Esophagus squamous epithelium (tissue), 4 donors: Measurements from ENCODE around the gene CENPP.

ENCODE experiments used
- POLR2A ChIP-seq, 4 donors: fragments of 450-650 bp; IDR thresholded peaks; one replicate each; pipeline ENCODE4 v1.6.1; 2017; ENCODE audit warnings: antibody characterized with exemption in 4 of 4, mild to moderate bottlenecking in 4 of 4, moderate library complexity in 3 of 4
- TF ChIP-seq, protein P1 (sequence below), 6 experiments: fragments of 450-650 bp in 4 of 6; fragments of 200-600 bp in 2 of 6; sonication (generic) in 2 of 6; IDR thresholded peaks; one replicate each; pipeline ENCODE4 v1.5.1; 2016 to 2019; ENCODE audit warnings: antibody characterized with exemption in 6 of 6, mild to moderate bottlenecking in 4 of 6, moderate library complexity in 4 of 6

DNA sequence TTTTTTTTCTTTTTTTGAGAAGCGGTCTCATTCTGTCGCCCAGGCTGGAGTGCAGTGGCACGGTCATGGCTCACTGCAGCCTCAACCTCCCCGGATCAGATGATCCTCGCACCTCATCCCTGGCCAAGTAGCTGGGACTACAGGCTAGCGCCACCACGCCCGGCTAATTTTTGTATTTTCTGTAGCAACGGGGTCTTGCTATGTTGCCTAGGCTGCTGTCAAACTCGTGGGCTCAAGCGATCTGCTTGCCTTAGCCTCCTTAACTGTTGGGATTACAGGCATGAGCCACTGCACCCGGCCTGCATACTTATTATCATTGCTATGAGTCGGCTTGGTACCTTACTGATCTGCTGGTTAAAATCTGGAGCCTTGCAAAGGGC lies 31.5 kb upstream of the CENPP start:
- TF ChIP-seq, protein P1, sequence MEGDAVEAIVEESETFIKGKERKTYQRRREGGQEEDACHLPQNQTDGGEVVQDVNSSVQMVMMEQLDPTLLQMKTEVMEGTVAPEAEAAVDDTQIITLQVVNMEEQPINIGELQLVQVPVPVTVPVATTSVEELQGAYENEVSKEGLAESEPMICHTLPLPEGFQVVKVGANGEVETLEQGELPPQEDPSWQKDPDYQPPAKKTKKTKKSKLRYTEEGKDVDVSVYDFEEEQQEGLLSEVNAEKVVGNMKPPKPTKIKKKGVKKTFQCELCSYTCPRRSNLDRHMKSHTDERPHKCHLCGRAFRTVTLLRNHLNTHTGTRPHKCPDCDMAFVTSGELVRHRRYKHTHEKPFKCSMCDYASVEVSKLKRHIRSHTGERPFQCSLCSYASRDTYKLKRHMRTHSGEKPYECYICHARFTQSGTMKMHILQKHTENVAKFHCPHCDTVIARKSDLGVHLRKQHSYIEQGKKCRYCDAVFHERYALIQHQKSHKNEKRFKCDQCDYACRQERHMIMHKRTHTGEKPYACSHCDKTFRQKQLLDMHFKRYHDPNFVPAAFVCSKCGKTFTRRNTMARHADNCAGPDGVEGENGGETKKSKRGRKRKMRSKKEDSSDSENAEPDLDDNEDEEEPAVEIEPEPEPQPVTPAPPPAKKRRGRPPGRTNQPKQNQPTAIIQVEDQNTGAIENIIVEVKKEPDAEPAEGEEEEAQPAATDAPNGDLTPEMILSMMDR (IDR thresholded peaks at IDR 0.05): no peak
- TF ChIP-seq POLR2A (IDR thresholded peaks at IDR 0.05): no peak
